AG08396 (cell line): ENCODE results near the gene ME3.
A peak's percentile ranks its signal among the peaks of the same experiment; 100 is the strongest.
"Not testable (repeated sequence)": the region's sequence is repeated elsewhere in the genome, so short reads cannot be mapped to it uniquely, and the experiment has no call there.

ENCODE experiments used
- DNase-seq: peaks from one replicate; pipeline ENCODE4 v3.0.0; 2012; ENCODE audit warnings: low spot score, mixed read lengths

The ME3 gene

DNA sequence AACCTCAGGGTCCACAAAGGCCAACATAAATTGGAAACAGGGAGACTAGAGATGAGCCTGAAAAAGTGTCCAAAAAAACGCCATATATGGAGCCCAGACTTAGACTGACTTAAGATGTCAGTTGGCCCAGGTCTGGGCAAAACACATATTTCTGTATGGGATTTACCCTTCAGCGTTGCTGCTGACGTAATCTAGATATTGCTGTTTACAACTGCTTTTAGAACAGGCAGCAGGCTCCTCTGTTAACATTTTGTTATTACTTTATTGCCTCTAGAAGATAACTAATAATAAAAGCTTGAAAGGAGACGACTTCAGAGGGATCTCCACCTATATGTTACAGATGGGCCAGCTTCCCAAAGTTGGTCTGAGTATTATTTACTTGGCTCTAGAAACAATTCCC, 8.7 kb downstream of the ME3 start:
- no peak for DNase-seq

DNA sequence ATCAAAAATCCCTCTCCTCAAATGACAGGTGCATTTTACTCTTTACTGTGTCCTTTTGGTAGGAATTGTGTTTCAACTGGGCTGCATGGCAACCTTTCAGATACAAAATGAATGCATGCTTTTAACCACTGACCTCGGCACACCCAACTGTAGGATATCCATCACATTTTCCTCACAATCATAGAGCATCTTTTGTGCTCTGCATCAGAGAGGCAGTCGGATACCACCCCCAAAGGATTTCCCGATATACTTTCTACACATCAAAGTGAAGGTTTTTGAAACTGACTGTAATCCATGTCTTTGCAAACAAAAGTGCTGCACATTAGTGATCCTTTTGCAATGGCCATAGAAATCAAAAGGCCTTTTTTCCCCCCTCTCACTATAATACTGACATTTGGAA, 9.1 kb downstream of the ME3 start:
- DNase-seq: no peak

DNA sequence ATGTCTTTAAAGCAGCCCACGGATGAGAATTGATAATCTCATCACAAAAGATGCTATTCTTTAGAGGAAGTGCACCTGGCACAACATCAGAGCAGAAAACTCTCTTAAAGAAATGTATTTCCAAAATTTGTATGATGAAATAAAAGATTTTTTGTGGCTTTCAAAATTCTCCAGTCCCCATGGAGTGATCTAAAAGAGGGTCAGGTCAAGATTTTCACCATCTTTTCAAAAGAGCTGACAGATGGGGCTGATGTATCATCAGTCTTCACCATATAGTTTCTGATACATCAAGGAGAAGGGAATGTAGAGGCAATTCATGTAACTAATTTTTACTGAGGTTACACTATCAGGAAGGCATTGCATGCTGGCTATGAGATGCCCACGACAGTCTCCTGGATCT, 11.7 kb downstream of the ME3 start:
- DNase-seq: no peak

DNA sequence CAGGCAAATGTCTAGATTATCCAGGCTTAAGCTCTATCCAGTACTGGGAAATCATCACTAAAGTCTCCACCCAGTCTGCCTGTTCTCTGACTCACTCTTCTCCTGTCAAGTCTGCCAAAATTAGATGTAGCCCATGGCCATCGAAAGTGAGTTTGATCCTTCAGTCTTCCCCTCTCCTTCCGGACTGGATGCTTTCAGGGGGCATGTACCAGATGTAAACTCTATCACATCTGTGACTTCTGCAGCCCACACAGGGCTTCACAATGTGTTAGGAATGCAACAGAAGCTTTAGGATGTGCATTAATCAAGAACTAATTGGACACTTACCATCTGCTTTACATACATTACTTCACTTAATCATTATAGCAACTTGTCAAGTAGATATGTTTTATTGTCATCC, 12.3 kb downstream of the ME3 start:
- DNase-seq: peak; percentile 61

DNA sequence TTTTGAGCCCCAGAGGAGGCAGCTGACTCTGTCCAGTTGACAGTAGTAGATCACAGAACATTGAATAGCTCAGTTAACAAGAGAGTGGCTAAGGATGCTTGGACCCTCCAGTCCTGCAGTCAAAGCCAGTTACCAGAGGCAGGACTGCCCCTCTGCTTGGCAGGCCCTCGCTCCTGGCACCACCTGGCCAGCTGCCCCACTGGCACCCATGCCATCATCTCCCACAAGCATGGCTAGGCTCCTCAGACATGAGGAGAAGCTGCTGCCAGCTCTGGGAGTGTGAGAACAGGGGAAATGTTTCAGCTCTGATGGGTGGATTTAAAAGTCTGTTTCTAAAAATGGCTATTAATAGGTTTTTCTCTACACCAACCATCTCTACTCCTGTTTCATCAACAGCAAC, 13.9 kb downstream of the ME3 start:
- DNase-seq: no peak

DNA sequence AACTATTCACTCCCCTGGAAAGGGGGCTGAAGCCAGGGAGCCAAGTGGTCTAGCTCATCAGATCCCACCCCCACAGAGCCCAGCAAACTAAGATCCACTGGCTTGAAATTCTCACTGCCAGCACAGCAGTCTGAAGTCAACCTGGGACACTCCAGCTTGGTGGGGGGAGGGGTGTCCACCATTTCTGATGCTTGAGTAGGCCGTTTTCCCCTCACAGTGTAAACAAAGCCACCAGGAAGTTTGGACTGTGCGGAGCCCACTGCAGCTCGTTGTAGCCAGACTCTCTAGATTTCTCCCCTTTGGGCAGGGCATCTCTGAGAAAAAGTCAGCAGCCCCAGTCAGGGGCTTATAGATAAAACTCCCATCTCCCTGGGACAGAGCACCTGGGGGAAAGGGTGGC, 27.2 kb downstream of the ME3 start:
- DNase-seq: not testable (repeated sequence)

DNA sequence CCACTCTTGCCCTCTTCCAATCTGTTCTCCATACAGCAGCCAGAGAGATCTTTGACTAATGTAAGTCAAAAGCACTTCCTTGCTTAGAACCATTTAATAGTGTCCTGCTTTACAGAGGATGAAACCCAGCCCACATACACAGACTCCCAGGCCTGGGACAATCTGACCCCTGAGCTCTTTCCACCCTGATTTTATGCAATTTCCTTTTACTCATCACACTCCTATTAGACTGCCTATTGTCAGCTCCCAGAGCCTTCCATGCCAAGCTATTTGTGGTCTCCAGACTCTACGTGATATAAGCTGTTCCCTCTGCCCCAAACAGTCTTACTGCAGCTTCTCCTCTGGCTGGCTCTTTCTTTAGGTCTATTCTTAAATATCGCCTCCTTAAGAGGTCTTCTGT, 28.1 kb downstream of the ME3 start:
- no peak for DNase-seq

DNA sequence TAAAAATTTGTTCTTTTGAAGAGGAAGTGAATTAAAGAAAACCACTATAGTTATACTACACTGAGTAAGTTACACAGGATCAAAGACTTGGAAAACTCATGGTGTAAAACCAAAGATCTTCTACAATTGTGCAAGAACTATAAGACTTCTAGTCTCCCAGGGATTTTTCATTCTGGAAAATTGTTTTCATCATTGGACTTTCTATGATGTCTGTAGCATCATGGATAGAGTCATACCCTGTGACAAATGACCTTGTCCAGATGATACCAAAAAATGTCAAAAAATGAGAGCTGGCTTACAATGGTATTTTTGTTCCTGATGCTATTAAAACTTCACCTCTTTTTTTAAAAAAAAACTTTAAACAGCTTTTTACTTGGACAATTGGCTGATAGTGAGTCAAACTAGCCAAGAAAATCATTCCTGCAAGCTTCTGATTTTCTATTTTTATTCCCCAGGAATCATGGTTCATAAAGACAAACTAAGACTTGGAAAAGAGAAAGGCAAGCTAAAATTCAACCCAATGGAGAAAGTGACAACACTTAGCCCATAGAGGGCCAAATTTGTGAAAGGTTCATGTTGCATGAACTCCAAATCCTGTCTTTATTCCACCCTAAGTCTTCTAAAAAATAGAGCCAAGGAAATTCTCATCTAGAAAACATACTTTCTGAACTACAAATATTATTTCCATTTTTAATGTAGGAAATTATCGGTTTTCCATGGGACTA, 30.7 kb downstream of the ME3 start:
- DNase-seq: no peak

DNA sequence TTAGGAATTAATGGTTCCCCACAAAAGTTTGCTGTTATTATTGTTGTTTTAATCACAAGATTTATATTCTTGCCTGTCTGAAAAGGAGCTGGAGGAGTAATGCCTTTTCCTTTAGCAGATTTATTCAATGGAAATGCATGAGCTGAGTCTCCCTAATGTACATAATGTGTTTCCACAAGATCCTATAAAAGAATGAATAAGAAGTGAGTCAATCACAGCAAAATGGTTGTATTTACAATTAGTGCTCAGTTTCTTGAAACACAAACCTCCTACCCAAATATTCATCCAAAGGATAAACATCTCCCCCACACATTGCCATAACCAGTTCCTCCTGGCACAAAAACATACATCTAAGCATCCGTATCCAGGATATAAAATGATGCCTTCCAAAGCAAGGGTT, 33.3 kb downstream of the ME3 start:
- no peak for DNase-seq

DNA sequence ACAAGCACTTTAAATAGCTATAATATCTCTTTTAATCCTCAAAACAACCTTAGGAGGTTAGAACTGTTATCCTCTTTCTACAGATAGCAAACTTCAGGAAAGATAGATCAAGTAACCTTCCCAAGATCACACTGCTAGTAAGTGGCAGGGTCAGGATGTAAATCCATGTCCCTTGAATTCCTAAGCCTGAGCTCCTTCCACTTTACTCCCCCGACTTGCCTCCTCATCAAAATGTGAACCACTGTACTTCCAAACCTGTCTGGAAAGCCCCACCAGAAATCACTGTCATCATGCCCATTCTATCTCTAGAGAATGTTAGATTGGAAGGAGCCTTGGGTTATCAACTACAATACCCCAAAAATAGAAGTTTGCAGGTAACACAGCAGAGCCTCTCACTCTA, 33.7 kb downstream of the ME3 start:
- no peak for DNase-seq

DNA sequence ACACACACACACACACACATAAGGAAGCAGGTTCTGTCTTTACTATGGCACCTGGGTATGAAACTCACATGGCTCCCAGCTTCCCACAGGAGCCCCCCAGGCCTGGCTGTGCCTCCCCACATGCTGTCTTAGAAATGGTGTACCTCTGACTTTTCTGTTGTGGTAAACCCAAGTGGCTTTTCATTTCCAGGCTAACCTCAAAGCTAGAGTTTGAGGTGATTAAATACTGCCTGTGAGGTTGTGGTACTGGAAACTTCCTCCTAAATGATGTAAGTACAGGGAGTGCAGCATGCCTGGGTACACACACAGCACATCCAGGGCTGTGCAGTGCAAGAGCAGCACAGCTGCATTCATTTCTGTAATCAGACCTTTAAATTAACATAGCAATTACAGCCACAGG, 34.4 kb downstream of the ME3 start:
- DNase-seq: no peak

DNA sequence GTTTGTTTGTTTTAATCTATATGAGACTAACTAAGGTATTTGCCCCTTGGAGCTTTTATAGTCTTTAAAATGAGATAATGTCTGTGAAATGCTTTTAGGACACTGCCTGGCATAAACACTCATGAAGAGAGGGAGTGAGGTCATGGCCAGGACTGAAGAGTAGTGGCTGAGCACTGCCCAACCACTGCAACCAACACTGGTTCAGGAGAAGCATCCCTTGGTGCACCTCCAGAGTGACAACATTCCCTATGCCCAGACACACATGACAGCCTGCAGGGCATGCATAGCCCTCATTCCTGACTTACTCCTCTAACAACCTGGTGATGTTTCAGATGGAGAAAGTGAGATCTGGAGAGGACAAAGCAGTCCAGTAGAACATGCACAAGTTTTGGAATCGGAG, 36.1 kb downstream of the ME3 start:
- DNase-seq: no peak

DNA sequence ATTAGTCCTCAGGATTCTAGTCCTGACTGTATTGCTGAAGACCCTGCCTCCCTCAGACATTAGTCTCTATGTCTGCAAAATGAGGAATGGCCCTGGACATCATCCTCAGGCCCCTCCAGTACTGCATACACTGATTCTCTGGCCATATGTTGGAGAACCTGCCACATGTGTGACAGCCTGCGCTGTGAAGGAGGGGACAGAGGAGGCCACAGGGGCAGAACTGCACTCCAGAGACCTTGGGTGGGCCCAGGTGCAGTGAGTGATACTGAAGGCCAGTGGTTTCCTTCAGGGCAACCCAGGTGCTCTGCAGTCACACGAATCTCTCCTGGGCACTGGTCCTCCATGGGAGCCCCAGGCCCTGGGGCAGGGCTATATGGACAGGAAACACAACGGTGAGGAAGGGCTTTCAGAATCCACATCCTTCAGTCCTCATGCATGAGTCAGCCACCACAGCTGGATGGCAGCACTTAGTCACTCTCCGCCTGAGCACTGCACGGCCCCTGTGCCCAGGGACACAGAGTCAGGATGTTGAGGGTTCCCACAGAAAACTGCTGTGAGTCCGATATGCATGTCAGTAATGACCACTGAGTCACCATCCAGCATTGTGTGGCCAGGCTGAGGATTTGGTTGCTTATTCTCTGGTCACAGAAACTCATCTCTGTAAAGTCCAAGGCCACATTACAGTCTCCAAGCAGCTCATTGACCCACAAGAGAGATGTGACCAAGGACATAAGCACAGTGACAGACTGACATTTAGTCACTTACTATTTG, 39.7 kb downstream of the ME3 start:
- DNase-seq: peak; percentile 87

DNA sequence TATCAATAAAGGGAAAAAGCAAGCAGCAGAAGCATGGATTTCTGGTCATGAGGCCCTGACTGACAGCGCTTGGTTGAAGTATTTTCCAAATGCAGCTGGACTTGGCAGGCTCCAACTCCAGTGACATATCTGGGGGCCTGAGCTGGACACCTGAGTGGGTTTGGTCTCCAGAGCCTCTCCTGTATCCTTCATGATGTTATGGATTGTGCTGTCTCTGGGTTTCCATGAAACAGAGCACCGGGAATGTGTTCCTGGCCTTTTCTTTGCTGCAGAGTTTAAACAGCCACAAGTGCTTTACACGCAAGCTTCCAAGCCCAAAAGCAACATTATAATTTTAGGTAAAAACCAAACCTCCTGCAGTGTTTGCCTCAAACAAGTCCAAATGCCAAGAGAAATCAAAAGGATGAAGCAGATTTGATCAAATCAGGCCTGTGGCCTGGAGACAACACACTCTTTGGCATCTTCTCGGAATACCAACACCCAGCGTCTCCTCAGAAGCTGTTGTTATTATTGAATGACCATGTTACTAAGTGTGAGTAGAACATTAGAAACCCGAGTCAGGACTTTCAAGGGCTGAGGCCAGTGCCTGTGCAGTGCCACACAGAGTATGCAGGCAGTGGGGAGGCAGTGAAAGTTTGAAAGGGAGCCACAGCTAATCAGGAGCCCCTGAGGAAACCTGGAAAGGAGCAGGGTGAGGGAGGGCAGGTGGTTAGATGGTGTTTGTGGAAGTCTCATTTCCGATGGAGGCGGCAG, 42.0 kb downstream of the ME3 start:
- DNase-seq: no peak

DNA sequence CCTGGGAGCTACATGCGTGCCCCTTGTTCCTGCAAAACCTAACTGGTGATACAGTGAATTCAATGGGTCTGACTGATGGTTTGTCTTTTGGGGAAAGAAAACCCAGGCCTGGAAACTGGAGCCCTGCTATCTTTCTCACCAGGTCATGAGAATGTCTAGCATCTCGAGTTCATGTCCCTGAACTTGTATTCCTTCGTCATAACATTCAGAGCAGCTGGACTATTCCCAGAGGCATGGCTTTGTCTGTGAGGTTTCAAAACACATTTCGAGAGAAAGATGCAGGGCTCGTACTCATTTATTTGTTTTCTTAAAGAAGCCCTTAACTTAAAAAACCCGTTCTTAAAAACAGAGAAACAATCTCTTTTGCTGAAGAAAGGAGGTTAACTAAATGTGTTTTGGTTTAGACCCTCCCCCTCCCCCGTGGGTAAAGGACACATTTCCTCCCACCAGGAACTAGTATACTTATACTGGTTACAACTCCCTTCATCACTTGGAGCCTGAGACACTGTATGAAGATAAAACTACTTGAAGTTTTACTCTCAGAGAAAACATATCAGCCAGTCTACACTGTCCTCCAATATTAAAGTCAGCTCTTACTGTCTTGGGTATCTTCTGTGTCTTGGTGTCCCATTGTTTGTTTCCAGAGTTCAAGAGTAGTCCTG, 43.2 kb downstream of the ME3 start:
- no peak for DNase-seq

DNA sequence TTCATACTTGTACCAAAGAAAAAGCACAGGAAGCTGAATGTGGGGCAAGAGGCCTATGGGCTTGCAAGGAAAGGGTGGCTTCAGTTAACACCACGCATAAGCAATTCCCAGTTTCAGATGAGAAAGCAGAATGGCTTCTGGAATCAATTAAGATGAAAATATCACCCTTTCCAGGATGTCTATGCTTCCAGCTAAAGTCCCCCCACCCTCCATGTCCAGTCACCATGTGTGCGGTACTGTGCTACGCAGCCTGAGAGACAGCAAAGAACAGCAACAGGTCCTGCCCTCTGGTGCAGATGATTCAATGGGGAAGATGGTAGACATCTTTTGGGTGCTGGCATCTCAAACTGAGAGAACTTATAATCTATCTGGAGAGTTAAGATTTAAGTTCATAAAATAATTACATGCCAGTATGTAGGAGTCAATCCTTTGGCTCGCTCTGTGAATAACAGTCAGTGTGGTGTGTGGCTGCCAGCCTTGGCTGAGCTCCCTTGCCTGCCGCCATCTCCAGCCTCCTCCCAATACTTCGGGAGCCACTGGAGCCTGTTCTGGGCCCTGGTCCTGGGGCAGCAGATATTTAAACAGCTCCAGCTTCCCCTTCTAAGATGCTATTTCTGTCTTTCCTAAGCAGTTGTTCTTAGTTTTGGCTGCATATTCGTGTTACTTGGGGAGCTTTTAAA, 44.5 kb downstream of the ME3 start:
- DNase-seq: no peak

DNA sequence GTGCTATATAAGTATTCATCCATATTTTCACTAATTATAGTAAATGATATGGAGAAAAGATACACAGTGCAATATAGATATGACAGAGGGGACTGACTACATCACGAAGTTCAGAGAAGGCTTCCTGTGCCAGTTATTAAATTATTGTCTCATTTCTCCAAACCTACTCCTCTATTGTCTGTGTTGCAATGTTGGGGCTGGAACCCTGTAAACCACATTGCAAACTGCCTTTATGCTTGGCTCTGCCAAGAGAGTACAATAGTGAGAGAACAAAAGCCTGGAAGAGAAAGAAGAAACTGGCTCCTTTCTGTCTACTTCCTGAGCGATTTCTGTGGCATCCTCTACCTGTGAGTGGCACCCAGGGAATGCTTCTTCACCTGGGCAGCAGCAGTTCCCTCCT, 46.4 kb downstream of the ME3 start:
- DNase-seq: no peak

DNA sequence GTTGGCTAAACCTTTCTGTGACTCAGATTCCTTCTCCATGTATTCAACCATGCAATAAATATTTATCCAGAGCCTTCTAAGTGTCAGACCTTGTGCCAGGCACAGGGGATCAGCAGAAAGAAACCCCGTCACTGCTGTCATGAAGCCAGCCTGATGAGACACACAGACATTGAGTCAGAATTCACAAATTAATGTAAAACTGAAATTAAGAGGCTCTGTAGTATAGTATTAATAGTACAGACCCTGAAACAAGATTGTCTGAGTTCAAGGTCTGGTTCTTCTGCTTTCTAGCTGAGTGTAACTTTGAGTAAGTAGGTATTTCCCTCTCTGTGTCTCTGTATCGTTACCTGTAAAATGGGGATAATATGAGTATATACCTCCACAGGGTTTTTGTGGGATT, 46.9 kb downstream of the ME3 start:
- DNase-seq: no peak

DNA sequence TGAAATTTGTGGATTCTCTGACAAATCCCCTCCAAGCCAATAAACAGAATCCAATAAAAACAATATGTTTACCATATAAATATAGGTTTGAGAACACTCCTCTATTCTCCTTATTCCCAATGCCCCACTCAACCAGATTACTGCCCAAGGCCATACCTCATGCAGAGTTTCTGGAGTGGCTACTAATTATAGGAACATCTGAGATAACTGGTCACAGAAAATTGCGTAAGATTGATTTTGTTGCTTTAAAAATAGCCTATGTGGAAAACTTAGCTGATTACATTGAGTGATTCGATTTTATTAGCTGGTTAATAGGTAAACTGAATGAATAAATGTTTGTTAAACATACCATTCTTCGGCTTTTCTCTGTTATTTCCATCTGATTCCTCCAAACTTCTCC, 48.0 kb downstream of the ME3 start:
- DNase-seq: no peak

DNA sequence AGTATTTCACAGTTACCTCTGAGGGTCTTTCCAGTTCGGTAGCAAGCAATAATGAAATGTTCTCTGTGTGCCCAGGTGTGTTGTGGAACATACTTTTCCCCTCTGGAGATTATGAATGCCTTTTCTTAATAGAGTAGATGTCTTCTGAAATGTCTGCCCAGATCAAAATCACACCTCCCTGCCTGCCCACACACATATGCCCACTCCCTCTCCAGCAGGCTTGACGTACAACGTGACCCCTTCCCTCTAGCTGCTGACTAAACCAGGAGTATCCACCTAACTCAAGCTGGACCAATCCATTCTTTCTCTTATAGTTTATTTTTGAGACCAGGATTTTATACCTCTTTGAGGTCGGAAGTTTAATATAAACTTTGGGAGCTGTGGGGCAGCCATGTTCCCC, 48.7 kb downstream of the ME3 start:
- DNase-seq: no peak

DNA sequence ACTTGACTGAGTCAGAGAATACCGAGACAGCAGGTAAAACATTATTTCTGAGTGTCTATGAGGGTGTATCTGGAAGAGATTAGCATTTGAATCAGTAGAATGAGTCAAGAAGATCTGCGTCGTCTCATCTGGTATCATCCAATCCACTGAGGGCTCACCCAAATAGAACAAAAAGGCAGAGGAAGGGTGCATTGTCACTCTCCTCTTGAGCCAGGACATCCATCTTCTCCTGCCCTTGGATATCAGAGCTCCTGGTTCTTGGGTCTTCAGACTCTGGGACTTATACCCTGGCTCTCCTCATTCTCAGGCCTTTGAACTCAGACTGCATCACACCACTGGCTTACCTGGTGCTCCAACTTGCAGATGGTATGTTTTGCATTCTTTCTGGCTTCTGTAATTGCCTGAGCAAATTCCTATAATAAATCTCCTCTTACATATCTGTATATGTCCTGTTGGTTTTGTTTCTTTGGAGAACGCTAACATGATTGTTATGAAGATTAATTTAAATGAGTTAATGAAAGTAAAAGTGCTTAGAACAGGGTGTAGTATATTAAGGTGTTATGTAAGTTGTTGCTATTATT, 49.3 kb downstream of the ME3 start:
- DNase-seq: no peak

DNA sequence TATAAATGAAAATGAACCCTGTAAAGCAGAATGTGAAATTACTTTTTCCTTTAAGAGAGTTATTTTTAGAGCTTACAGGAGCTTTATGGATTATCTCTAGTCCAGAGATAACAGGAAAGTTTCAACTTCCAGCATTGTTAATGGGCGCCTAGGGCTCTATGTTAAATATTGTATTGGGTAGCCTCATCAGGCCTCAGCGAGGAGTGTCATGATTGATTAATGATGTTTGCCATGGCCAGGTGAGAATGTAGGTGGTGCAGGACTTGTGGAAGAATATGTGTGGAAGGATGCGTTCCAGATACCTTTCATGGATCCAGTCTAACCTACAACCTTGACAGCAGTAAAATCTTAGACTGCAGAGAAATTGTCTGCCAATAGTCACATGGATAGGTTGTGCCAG, 50.6 kb downstream of the ME3 start:
- DNase-seq: no peak
